KBM-7 (cell line): ENCODE data around the gene RLIM.
"Not testable (repeated sequence)": the region's sequence is repeated elsewhere in the genome, so short reads cannot be mapped to it uniquely, and the experiment has no call there.

ENCODE experiments used
- DNase-seq: peaks from one replicate; pipeline ENCODE4 v3.0.0-alpha.2; 2015
- in situ Hi-C: fragments of 300-500 bp; cut with MboI; formaldehyde crosslinking; loops from 2 replicates; pipeline ENCODE4 v1.14.3; 2020; ENCODE audit warnings: low sequenced_read_pairs, low pct_unique_long_range_greater_than_20kb, mixed read lengths

Gene RLIM

DNA sequence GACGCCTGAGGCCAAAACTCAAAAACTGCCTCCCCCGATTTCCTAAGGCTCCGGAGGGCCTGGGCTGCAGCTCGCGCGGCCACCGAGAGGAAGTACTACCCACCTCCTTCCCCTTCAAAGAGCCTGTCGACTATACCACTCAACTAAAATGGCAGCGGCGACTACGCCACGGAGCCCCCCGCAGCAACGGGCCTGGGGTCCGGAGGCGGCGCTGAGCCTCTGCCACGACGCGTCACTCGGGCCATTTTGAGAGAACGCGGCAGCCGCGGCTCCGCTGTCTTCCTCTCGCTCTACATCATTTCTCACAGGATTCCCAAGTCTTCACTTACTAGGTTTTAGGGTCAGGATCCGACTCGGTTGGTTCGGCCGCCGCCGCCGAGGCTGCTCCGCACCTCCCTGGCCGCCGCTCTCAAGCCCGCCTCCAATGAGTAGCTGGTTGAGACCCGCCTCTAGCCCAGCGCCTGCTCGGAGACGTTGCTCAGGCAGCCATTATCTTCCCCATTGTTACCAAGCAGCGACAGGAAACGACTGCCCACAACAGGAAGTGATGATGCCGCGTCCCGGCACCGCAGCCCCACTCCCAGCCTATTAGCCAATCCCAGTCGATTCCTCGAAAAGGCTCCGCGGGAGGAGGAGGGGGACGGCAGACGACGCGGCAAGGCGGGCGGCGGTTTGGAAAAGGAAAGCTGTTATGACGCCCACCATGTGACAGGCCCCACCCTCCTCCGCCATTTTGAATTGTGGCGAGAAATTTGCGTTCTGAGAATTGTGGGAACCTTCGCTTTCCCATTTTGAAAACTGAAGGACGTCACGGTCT is at the start of gene RLIM:
Gene RLIM, minus strand, starts transcription at position 532 of the 817 bp plus-strand sequence. CDS start 18,647 bp downstream, outside the sequence.
- DNase-seq = peak; percentile 100
- in situ Hi-C loops = no loop called here

- in situ Hi-C loops = no loop called here
- DNase-seq = no peak
These were observed 41.8 kb upstream of the RLIM start for GRCh38 chrX:74656079-74656745.

GRCh38 chrX:74654953-74655352 is 40.5 kb upstream of the RLIM start:
- DNase-seq, in situ Hi-C loops: not testable (repeated sequence)

DNA sequence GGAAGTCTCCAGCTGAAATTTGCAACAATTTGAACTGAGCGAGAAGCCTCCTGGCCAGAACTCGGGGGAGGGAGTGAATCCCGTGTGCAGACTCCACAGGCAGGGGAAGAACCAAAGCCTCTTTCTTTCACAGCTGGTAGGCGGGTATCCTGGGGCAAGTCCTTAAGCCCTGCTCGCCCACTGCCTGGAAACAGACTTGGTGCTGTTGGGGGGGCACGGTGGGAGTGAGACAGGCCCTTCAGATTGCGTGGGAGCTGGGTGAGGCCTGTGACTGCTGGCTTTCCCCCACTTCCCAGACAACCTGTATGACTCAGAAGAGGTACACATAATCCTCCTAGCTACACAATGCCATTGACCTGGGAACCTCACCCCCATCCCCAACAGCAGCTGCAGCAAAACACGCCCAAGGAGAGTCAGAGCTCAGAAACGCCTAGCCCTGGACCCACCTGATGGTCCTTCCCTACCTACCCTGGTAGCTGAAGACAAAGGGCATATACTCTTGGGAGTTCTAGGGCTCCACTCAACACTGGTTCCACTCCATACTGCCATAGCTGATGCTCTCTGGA is 22.4 kb upstream of the RLIM start:
- DNase-seq = no peak
- in situ Hi-C loops = no loop called here

DNA sequence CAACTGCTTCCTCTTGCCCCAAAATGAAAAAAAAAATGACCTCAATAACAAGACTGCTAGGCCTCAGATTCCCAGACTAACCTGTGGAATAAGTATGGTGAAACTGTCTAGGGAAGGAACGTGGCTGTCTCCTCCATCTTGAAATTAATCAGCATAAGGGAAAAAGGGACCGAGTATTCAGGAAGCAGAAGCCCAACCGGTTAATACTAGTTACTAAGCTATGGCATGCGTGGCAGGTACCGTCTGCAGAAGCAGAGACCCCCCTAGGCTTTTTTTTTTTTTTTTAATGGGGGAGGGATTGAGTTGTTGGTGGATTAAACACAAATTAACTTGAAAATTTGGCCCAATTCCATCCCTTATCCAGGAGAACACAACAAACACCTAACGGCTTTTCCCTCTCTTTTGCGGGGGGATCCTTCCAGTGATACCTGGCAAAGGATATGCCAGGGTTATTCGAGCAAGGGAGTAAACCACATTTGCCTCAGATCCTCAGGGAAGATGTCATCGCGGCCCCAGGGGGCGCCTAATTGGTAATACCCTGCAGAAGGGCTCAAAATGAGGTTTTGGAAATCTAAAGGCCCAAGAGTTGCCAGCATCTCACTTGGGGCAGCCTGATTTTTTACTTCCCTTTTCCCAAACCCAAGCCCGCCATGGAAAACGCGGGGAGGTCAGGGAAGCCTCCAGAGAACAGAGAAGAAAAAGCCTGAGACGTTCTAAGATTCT is 893 bp downstream of the RLIM start:
- in situ Hi-C loops = no loop called here
- DNase-seq = peak; percentile 78

DNA sequence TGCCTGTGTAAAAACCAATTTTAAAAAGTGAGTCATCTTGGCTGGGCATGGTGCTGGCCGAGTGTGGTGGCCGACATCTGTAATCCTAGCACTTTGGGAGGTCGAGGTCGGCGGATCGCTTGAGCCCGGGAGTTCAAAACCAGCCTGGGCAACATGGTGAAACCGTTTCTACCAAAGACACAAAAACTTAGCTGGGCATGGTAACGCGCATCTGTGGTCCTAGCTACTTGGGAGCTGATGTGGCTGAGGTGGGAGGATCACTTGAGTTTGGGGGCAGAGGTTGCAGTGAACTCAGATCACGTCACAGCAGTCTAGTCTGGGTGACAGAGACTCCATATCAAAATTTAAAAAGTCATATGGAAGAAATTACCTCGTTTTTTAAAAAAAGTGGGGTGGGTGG is 7.6 kb downstream of the RLIM start:
- DNase-seq = no peak
- in situ Hi-C loops = no loop called here

GRCh38 chrX:74606342-74606741 is 8.1 kb downstream of the RLIM start:
- no peak for DNase-seq

DNA sequence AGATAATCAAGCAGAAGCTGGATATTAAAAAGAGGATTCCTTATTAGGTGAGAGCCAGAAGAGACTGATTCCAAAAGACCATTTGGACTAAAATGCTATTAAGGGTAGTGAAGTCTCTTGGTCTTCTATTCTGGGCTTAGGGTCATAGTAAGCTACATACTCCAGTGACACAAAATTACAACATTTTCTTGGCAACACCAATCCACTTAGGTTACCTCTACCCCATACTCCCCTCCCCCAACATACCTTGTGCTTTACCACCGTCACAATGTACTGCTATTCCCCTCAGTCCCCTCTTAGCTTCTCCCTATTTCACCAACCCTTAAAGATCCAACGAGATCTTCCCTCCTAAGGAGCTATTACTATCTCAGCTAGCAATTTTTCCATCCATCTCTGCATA is 11.4 kb downstream of the RLIM start:
- in situ Hi-C loops = no loop called here
- no peak for DNase-seq

More at GRCh38 chrX:74606342-74606741, 8.1 kb downstream of the RLIM start:
- in situ Hi-C loops = no loop called here

DNA sequence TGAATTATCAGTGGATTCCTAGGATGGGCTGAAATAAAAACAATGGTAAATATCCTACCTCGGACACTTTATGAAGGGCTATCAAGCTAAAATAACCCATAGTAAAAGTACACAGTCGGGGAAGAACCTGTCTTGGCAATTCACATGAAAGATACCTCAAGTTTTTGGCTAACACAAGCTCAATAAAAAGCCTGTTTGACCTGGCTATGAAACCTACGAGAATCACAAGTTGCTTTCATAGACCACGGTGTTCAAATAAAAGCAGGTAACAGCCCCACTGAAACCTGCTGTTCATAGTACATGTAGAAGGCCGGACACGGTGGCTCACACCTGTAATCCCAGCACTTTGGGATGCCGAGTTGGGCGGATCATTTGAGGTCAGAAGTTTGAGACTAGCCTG is 12.3 kb downstream of the RLIM start:
- in situ Hi-C loops = no loop called here
- DNase-seq = no peak

DNA sequence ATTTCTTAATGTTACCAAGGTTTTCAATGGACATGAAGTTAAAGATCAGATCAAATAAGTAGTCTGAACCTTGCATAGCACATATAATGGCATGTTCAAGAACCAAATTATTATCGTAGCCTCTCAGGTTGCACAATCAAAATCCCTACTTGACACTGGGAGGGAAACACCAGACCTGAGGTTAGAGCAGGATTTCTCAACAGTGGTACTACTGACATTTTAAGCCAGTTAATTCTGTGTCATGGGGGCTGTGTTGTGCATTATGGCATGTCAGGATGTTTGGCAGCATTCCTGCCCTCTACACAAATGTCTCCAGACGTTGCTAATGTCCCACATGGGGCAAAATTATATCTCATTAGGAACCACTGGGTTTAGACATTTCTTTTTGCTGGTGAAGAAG is 20.8 kb downstream of the RLIM start:
- no peak for DNase-seq
- in situ Hi-C loops = no loop called here

DNA sequence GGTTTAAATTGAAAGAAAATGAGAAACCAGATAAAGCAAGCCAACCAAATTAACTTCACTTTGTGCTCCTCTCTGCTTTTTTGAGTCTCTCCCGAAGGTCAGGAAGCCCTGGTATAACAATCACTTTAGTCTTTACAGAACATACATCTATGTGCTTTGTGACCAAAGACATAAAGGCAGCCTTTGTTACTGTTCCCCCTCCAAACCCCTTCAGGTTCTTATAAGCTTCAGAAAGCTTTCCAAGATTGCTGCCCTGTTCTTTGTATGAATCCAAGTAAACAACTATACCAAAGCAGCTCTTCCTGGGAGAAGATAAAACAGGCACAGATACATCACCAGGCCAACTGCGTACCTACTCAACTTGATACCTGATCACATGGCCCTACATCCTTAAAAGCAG is 28.7 kb downstream of the RLIM start:
- in situ Hi-C loops = no loop called here
- no peak for DNase-seq

DNA sequence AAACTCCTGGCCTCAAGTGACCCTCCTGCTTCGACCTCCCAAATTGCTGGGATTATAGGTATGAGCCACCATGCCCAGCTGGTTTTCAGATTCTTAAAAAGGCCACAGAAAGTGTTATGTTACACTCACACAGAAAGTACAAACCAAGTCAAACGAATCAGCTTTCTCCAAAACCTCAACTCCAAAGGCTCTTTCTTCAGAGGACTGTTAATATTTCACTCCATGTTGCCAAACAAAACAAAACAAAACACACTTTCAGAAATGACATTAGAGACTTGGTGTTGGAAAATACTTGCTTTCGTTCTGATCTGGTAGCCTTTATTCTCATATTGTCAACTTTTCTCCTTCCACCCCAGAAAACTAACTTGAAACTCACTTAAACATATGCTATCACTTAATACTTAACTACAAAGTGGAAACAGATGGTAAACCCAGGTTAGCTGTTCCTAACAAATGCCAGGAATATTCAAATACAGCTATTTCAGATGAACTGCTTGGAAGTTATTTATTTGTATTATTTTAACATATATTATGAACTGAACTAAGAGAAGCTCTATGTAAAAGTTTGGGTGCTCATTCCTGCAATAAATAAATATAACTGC is 34.7 kb downstream of the RLIM start:
- no peak for DNase-seq
- in situ Hi-C loops = no loop called here

- no peak for DNase-seq
- in situ Hi-C loops = no loop called here
These were observed 36.3 kb downstream of the RLIM start for GRCh38 chrX:74578137-74578536.

- in situ Hi-C loops = no loop called here
These were observed 57.0 kb downstream of the RLIM start for GRCh38 chrX:74557378-74557777.

GRCh38 chrX:74551934-74552333 is 62.5 kb downstream of the RLIM start:
- no peak for DNase-seq
- in situ Hi-C loops = no loop called here

More at GRCh38 chrX:74557378-74557777, 57.0 kb downstream of the RLIM start:
- no peak for DNase-seq

GRCh38 chrX:74550295-74550802 is 64.1 kb downstream of the RLIM start:
- in situ Hi-C loops = no loop called here
- peak; percentile 95 for DNase-seq

DNA sequence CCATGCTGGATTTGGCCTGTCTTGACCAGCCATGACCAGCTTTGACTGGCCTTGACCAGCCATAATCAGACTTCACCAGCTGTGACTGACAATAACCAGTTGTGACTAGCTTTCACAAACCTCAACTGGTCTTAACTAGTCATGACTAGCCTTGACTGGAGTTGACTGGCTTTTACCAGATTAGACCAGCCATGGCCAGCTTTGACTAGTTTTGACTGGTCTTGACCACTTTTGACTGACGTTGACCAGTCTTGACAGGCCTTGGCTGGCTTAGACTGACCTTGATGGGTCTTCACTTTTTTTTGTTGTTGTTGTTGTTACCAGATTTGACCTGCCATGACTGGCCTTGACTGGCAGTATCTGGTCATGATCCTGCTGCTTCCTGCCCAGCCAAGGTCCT is 67.4 kb downstream of the RLIM start:
- DNase-seq = no peak
- in situ Hi-C loops = no loop called here

DNA sequence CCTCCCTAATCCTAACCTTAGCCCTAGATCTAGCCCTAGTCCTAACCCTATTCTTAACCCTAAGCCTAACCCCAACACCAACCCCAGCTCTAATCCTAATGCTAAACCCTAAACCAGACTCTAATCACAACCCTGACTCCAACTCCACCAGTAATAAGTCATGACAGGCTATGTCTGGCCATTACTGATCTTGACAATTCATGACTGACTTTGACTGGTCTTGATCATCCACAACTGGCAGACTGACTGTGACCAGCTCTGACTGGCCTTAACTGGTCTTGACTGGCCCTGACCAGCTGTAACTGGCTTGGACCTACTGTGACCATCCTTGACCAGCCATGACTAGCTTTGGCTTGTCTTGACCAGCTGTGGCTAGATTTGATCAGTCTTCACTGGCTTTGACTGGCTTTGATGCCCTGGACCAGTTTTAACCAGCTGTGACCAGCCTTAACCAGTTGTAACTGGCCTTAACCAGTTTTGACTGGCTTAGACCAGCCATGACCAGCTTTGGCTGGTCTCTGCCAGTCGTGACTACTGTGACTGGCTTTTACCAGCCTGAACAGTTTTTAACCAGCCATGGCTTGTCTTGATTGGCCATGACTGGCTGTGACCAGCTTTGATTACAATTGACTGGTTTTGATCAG is 68.4 kb downstream of the RLIM start:
- in situ Hi-C loops = no loop called here
- DNase-seq = no peak
